Measurements from ENCODE around the gene GPR158. TPM values are rescaled to one million over a fixed set of nuclear protein-coding genes. Genes with fewer than 3 reads are reported as not detected.

Gene GPR158
- total RNA-seq, 4 donors from 2014 or later = 0.18 TPM; not detected in 3

GRCh38 chr10:25578061-25578460, 403.3 kb downstream of the GPR158 start:
- WGBS = 59% methylated on average over 4 of the region's 4 CpGs
- Histone ChIP-seq H3K9me3 (no peaks in the 10 kb centered on the region), H3K36me3 (no peaks in the 10 kb centered on the region), H3K27ac (no peak overlapping the region), H3K4me3 (no peak overlapping the region), H3K4me1 (no peaks in the 10 kb centered on the region), H3K27me3 (no peaks in the 10 kb centered on the region)
- TF ChIP-seq CTCF (IDR thresholded peaks at IDR 0.05) (no peak), POLR2AphosphoS5 (IDR thresholded peaks at IDR 0.05) (no peak)
- no peak for DNase-seq (ENCODE audit: low spot score in 2 of 2)

- no peaks in the 10 kb centered on the region for H3K4me1 ChIP-seq
- no peak overlapping the region for H3K27ac ChIP-seq
- H3K36me3 ChIP-seq = no peaks in the 10 kb centered on the region
- peaks cover 5% of the 10 kb centered on the region for H3K9me3 ChIP-seq
- no peak overlapping the region for H3K4me3 ChIP-seq
- no peak for TF ChIP-seq POLR2AphosphoS5 (IDR thresholded peaks at IDR 0.05)
- no peak for TF ChIP-seq CTCF (IDR thresholded peaks at IDR 0.05)
- TF ChIP-seq EP300 (IDR thresholded peaks at IDR 0.05) = no peak
- TF ChIP-seq POLR2A (IDR thresholded peaks at IDR 0.05) = no peak
- DNase-seq (ENCODE audit: low spot score in 2 of 2) = no peak
- 83% methylated on average over 6 of the region's 6 CpGs for WGBS
- no peaks in the 10 kb centered on the region for H3K27me3 ChIP-seq
Observed at GRCh38 chr10:25582961-25583360, 408.2 kb downstream of the GPR158 start.

- Histone ChIP-seq H3K27me3 (no peaks in the 10 kb centered on the region), H3K27ac (no peak overlapping the region), H3K4me1 (no peaks in the 10 kb centered on the region), H3K9me3 (no peaks in the 10 kb centered on the region), H3K36me3 (no peaks in the 10 kb centered on the region), H3K4me3 (no peak overlapping the region)
- WGBS = 38% methylated on average over 4 of the region's 4 CpGs
- DNase-seq (ENCODE audit: low spot score in 2 of 2) = no peak
- TF ChIP-seq POLR2A (IDR thresholded peaks at IDR 0.05) (no peak), POLR2AphosphoS5 (IDR thresholded peaks at IDR 0.05) (no peak), EP300 (IDR thresholded peaks at IDR 0.05) (no peak), CTCF (IDR thresholded peaks at IDR 0.05) (no peak)
Observed at GRCh38 chr10:25600651-25601050, 425.9 kb downstream of the GPR158 start.

- Histone ChIP-seq H3K9me3 (no peaks in the 10 kb centered on the region), H3K4me1 (no peaks in the 10 kb centered on the region), H3K4me3 (no peak overlapping the region), H3K27ac (no peak overlapping the region), H3K27me3 (no peaks in the 10 kb centered on the region), H3K36me3 (no peaks in the 10 kb centered on the region)
- 53% methylated on average over 4 of the region's 4 CpGs for WGBS
- TF ChIP-seq EP300 (IDR thresholded peaks at IDR 0.05) (no peak), POLR2AphosphoS5 (IDR thresholded peaks at IDR 0.05) (no peak), POLR2A (IDR thresholded peaks at IDR 0.05) (no peak), CTCF (IDR thresholded peaks at IDR 0.05) (no peak)
- DNase-seq (ENCODE audit: low spot score in 2 of 2) = no peak
Observed at GRCh38 chr10:25604591-25604990, 429.8 kb downstream of the GPR158 start.

- WGBS = 61% methylated on average over 2 of the region's 2 CpGs
Observed at GRCh38 chr10:25614652-25615051, 439.9 kb downstream of the GPR158 start.

More at GRCh38 chr10:25614652-25615051, 439.9 kb downstream of the GPR158 start:
- Histone ChIP-seq H3K36me3 (no peaks in the 10 kb centered on the region), H3K9me3 (no peaks in the 10 kb centered on the region), H3K27me3 (no peaks in the 10 kb centered on the region), H3K4me1 (no peaks in the 10 kb centered on the region), H3K27ac (no peak overlapping the region), H3K4me3 (no peak overlapping the region)
- DNase-seq (ENCODE audit: low spot score in 2 of 2) = no peak
- TF ChIP-seq EP300 (IDR thresholded peaks at IDR 0.05) (no peak), POLR2AphosphoS5 (IDR thresholded peaks at IDR 0.05) (no peak), CTCF (IDR thresholded peaks at IDR 0.05) (no peak), POLR2A (IDR thresholded peaks at IDR 0.05) (no peak)
